RWPE2 (cell line): ENCODE data around the gene NR2C1.

Source experiments
- ATAC-seq: fragments of 200-7000 bp; cut with Tn5 transposase; 3 replicates; pipeline ENCODE4 v1.9.1; 2021; ENCODE audit warnings: low read depth
- DNase-seq: peaks from one replicate; pipeline ENCODE4 v3.0.0-alpha.2; 2020; ENCODE audit warnings: low spot score
- H3K27ac ChIP-seq: fragments of 450-650 bp; 2 replicates; pipeline ENCODE4 v1.5.1; 2017; ENCODE audit warnings: mild to moderate bottlenecking; ENCODE audit not compliant: poor library complexity, severe bottlenecking
- H3K27me3 ChIP-seq: fragments of 250-450 bp; sonication (Bioruptor Pico); 2 replicates; pipeline ENCODE4 v1.5.1; 2021; ENCODE audit warnings: mild to moderate bottlenecking, moderate library complexity; ENCODE audit not compliant: insufficient read depth, poor library complexity, severe bottlenecking
- H3K36me3 ChIP-seq: fragments of 250-450 bp; sonication (Bioruptor Pico); 2 replicates; pipeline ENCODE4 v1.5.1; 2020; ENCODE audit warnings: low read depth, mild to moderate bottlenecking, moderate library complexity
- H3K4me1 ChIP-seq: fragments of 250-450 bp; sonication (Bioruptor Pico); 2 replicates; pipeline ENCODE4 v1.5.1; 2021; ENCODE audit warnings: mild to moderate bottlenecking, moderate library complexity; ENCODE audit not compliant: insufficient read depth, poor library complexity, severe bottlenecking
- H3K4me3 ChIP-seq: fragments of 250-450 bp; sonication (Bioruptor Pico); 2 replicates; pipeline ENCODE4 v1.5.1; 2021; ENCODE audit warnings: mild to moderate bottlenecking, moderate library complexity; ENCODE audit not compliant: severe bottlenecking
- H3K9me3 ChIP-seq: fragments of 250-450 bp; sonication (Bioruptor Pico); 2 replicates; pipeline ENCODE4 v1.5.1; 2021; ENCODE audit warnings: mild to moderate bottlenecking, moderate library complexity; ENCODE audit not compliant: severe bottlenecking
- TF ChIP-seq, protein P1 (sequence below): fragments of 450-650 bp; IDR thresholded peaks from one replicate; pipeline ENCODE4 v1.5.1; 2017; ENCODE audit warnings: mild to moderate bottlenecking, moderate library complexity; ENCODE audit not compliant: poor library complexity, severe bottlenecking

Gene NR2C1

DNA sequence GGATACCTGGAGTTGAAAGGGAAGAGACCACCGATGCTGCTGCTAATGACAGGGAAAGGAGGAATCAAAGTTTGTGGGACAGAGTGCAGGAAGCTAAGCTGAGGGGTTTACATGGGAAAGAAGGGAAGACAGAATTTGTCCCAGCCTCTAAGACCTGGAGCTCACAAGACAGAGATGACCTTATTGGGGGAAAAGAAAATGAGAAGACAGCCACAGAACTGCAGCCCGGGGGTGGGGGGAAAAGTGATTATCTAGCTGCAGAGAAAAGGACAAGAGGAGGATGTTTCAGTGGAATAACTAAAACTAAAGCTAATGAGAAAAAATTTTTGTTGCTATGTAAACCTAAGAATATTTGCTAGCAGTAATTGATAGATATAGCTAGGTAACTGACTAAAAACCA lies 100.6 kb downstream of the NR2C1 start:
- ATAC-seq: no peak
- no peaks in the 10 kb centered on the region for H3K27me3 ChIP-seq
- no peak overlapping the region for H3K4me3 ChIP-seq
- TF ChIP-seq, protein P1, sequence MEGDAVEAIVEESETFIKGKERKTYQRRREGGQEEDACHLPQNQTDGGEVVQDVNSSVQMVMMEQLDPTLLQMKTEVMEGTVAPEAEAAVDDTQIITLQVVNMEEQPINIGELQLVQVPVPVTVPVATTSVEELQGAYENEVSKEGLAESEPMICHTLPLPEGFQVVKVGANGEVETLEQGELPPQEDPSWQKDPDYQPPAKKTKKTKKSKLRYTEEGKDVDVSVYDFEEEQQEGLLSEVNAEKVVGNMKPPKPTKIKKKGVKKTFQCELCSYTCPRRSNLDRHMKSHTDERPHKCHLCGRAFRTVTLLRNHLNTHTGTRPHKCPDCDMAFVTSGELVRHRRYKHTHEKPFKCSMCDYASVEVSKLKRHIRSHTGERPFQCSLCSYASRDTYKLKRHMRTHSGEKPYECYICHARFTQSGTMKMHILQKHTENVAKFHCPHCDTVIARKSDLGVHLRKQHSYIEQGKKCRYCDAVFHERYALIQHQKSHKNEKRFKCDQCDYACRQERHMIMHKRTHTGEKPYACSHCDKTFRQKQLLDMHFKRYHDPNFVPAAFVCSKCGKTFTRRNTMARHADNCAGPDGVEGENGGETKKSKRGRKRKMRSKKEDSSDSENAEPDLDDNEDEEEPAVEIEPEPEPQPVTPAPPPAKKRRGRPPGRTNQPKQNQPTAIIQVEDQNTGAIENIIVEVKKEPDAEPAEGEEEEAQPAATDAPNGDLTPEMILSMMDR: no peak
- H3K9me3 ChIP-seq: no peaks in the 10 kb centered on the region
- H3K36me3 ChIP-seq: peaks cover 15% of the 10 kb centered on the region
- DNase-seq: no peak
- peaks cover 4% of the 10 kb centered on the region for H3K4me1 ChIP-seq
- peak overlapping the region; percentile 43 for H3K27ac ChIP-seq

DNA sequence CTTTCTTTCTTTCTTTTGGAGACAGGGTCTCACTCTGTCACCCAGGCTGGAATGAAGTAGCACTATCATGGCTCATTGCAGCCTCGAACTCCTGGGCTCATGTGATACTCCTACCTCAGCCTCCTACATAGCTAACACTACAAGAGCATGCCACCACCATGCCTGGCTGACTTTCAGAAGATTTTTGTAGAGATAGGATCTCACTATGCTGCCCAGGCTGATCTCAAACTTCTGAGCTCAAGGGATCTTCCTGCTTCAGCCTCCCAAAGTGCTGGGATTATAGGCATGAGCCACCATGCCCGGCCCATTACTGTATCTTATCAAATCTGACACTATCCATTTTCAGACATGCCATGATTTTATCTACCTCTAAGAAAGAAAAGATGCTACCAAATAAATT lies 101.5 kb downstream of the NR2C1 start:
- peaks cover 4% of the 10 kb centered on the region for H3K4me1 ChIP-seq
- no peak for DNase-seq
- H3K36me3 ChIP-seq: peaks cover 15% of the 10 kb centered on the region
- H3K9me3 ChIP-seq: no peaks in the 10 kb centered on the region
- no peak overlapping the region for H3K4me3 ChIP-seq
- H3K27ac ChIP-seq: no peak overlapping the region
- ATAC-seq: no peak
- TF ChIP-seq, protein P1: no peak
- no peaks in the 10 kb centered on the region for H3K27me3 ChIP-seq

DNA sequence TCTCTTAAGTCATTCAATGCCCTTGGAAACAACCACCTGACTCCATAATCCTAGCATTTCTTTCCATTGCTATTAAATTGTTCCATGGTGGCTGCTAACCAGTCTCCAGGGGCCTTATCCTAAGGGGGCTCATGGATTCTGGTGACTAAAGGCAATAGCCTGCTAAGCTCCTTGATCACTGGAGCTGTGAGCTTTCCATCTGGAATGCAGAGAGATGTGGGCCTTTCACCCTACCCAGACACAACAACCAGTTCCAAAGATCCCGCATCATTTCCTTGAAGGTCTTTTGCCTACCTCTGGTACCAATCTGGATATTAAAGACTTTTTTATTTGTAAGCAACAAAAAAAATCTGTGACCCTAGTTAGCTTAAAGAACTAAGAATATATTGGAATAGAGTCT lies 102.9 kb downstream of the NR2C1 start:
- TF ChIP-seq, protein P1: no peak
- Histone ChIP-seq H3K36me3 (peaks cover 10% of the 10 kb centered on the region), H3K4me1 (peaks cover 4% of the 10 kb centered on the region), H3K27ac (no peak overlapping the region), H3K9me3 (no peaks in the 10 kb centered on the region), H3K27me3 (no peaks in the 10 kb centered on the region), H3K4me3 (no peak overlapping the region)
- DNase-seq (no peak), ATAC-seq (no peak)
